ENCODE data around the gene COQ8A. TPM values are rescaled to one million over a fixed set of nuclear protein-coding genes. Genes with fewer than 3 reads are reported as not detected.
"Not testable (repeated sequence)": the region's sequence is repeated elsewhere in the genome, so short reads cannot be mapped to it uniquely, and the experiment has no call there.

The COQ8A gene
- total RNA-seq, 1 donor from 2014 or later: 438 TPM

DNA sequence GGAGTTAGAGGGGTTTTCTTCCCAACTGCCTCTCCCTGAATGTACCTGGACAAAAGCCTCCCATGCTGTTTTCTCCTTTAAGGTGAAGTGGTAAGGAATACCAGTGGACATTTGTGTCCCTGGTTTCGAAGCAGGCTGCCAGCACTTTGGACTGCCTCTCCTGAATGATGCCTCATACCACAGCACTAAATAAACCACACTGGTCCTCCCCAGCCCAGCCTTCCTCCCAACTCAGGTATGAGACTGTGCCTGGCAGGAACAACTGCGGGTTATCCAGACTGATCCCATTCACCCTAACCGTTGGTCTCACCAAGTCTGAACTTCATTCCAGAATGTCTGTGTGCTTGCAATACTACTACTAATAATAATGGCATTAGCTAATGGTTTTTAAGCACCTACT, 9.3 kb downstream of the COQ8A start:
- no peak for DNase-seq
- intact Hi-C loops (cut with micrococcal nuclease): no loop called here

GRCh38 chr1:226950316-226950715, 10.2 kb downstream of the COQ8A start:
- intact Hi-C loops (cut with micrococcal nuclease): no loop called here
- no peak for ATAC-seq
- DNase-seq: no peak

More for the DNA sequence above, 9.3 kb downstream of the COQ8A start:
- no peak for ATAC-seq

GRCh38 chr1:226950871-226951270, 10.8 kb downstream of the COQ8A start:
- ATAC-seq: peak; percentile 3
- DNase-seq: no peak
- intact Hi-C loops (cut with micrococcal nuclease): no loop called here

DNA sequence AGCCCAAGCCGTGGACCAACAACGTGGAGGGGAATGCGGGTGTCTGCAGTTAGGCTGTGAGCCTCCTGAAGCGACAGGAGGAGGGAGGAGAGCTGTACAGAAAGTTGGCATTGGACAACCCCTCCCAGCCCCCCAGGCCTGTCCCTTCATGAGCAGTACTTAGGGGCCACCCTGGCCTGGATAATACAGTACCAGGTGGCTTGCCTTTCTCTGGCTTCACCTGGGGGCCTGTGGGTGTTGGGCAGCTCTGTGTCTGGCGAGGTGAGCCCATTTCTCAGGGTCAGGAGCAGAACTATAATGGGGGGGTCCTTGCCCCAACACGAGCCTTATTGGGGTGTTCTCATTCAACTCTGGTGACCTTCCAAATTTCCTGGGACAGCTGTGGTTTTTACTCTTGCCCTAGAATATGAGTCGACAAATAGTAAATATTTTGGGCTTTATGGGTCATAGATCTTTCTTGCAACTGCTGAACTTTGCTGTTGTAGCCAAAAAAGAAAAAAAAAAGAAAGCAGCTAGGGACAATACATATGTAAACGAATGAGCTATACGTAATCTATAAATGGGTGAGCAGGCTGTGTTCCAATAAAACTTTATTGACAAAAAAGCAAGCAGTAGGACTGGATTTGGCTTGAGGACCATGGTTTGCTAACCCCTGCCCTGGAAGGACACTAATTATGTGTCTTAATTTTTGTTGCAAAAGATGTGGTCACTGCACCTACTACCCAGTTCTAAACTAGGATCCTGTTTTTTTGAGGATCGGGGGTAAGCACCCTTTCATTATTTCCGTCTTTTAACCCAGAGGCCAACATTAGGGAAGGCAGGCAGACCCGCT, 11.4 kb downstream of the COQ8A start:
- intact Hi-C loops (cut with micrococcal nuclease): no loop called here
- no peak for DNase-seq
- no peak for ATAC-seq

DNA sequence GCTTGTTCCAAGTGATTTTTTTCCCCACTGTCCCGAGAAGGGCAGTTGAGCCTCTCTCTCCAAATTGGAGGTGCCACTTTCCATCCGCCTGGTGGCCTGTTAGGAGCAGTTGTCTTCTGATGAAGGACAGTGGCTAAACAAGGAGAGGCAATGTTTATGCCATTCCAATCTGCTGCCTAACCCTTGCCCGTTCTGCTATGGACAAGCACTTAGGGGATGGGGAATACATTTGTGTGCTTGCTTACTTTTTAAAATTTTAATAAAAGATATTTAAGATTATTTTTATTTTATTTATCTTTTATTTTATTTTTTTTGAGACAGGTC, 12.0 kb downstream of the COQ8A start:
- ATAC-seq (peak; percentile 47), DNase-seq (no peak)
- intact Hi-C loops (cut with micrococcal nuclease): no loop called here

DNA sequence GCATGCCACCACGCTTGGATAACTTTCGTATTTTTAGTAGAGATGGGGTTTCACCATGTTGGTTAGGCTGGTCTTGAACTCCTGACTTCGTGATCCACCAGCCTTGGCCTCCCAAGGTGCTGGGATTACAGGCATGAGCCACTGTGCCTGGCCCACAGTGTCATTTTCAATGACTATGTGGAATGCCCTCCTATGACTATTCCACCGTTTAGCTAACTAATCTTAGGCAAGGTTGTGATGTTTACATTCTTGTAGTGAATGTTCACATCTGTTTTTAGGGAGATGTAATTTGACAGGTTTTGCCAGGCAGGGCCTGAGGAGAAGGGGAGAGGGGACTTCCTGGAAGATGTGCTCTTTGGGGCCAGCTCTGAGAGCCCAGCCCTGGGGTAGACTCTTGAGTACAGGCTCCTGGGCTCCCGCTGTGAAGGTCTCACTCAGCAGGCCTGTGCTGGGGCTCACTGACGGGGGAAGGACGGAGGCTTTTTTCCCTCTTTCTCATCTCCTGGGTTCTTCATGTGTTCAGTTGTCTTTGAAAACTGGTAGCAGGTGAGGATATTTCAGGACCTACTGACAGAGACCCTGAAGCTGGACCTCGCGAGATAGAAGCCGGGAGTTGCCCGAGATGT, 13.2 kb downstream of the COQ8A start:
- DNase-seq (no peak), ATAC-seq (no peak)
- intact Hi-C loops (cut with micrococcal nuclease): no loop called here

- ATAC-seq: no peak
- intact Hi-C loops (cut with micrococcal nuclease): no loop called here
- no peak for DNase-seq
Measured at GRCh38 chr1:226954337-226954736, 14.2 kb downstream of the COQ8A start.

DNA sequence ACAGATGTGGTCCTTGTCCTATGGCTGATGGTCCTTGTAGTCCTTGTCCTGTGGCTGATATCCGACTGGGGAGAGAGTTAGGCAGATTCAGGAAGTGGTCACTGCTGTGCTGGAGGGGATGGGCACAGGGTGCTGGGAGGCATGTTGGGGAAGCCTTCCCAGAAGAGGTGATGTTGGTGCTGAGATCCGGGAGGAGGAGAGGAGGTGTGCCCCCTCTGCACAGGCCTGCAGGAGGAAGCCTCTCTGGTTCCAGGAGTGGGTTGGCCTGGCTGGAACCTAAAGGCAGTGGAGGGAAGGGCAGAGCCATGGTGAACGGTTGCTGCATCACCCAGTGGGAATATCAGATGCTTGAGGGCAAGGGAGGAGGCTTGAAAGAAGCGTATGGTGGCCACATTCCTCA, 14.7 kb downstream of the COQ8A start:
- ATAC-seq: no peak
- intact Hi-C loops (cut with micrococcal nuclease): no loop called here
- DNase-seq: no peak

DNA sequence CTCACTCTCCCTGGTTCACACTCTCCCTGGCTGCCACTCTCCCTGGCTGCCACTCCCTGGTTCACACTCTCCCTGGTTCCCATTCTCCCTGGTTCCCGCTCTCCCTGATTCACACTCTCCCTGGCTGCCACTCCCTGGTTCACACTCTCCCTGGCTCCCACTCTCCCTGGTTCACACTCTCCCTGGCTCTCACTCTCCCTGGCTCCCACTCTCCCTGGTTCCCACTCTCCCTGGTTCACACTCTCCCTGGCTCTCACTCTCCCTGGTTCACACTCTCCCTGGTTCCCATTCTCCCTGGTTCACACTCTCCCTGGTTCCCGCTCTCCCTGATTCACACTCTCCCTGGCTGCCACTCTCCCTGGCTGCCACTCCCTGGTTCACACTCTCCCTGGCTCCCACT, 15.8 kb downstream of the COQ8A start:
- DNase-seq; intact Hi-C loops (cut with micrococcal nuclease); ATAC-seq: not testable (repeated sequence)

DNA sequence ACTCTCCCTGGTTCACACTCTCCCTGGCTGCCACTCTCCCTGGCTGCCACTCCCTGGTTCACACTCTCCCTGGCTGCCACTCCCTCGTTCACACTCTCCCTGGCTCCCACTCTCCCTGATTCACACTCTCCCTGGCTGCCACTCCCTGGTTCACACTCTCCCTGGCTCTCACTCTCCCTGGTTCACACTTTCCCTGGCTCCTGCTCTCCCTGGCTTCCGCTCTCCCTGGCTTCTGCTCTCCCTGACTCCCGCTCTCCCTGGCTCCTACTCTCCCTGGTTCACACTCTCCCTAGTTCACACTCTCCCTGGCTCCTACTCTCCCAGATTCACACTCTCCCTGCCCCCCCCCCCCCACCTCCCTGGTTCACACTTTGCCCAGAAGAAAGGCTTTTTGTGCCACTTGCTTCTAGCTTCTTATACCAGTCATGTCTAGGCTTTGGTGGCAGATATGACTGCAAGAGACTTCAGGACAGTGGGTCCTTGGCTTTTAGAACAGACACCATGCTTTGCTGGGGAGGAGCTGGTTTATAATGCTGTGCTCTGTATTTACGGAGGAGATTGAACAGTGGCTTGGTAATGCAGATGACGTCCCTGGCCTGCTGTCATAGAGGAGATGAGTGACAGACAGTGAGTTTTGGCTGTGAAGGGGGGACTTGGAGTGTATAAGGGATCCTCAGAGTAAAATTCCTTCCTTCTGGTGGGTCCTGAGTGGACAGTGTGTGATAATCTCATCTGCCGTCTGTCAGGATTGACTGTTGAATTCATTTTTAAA, 17.0 kb downstream of the COQ8A start:
- ATAC-seq (peak; percentile 13), DNase-seq (no peak)
- intact Hi-C loops (cut with micrococcal nuclease): no loop called here

- intact Hi-C loops (cut with micrococcal nuclease): no loop called here
- no peak for DNase-seq
- peak; percentile 60 for ATAC-seq
Measured at GRCh38 chr1:226957714-226958113, 17.6 kb downstream of the COQ8A start.

DNA sequence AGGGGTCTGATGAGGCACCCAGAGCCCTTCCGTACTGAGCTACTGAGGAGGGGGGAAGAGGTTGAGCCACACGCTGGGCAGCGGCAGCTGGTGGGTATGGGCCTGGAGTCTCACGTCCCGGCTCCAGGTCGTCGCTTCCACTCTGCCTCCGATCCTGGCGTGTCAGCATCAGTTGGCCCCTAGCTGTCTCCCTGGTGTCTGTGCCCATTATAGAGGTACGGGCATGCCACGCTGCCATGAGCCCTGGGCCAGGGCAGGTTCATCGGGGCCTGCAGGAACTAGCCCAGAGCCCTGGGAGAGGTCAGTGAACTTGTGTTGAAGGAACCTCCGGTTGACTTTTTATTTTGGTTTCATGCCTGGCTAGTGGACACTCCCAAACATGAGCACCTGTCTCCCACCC, 18.2 kb downstream of the COQ8A start:
- DNase-seq (no peak), ATAC-seq (no peak)

DNA sequence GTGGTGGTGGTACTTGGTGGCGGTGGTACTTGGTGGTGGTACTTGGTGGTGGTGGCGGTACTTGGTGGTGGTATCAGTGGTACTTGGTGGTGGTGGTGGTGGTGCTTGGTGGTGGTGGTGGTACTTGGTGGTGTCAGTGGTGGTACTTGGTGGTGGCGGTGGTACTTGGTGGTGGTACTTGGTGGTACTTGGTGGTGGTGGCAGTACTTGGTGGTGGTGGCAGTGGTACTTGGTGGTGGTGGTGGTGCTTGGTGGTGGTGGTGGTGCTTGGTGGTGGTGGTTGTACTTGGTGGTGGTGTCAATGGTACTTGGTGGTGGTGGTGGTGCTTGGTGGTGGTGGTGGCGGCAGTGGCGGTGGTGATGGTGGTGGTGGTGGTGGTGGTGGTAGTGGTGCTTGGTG, 20.2 kb downstream of the COQ8A start:
- DNase-seq (no peak), ATAC-seq (no peak)
- intact Hi-C loops (cut with micrococcal nuclease): no loop called here

More for the DNA sequence above, 18.2 kb downstream of the COQ8A start:
- intact Hi-C loops (cut with micrococcal nuclease): no loop called here

GRCh38 chr1:226960944-226961765, 21.1 kb downstream of the COQ8A start:
- ATAC-seq (no peak), DNase-seq (no peak)
- intact Hi-C loops (cut with micrococcal nuclease): no loop called here

DNA sequence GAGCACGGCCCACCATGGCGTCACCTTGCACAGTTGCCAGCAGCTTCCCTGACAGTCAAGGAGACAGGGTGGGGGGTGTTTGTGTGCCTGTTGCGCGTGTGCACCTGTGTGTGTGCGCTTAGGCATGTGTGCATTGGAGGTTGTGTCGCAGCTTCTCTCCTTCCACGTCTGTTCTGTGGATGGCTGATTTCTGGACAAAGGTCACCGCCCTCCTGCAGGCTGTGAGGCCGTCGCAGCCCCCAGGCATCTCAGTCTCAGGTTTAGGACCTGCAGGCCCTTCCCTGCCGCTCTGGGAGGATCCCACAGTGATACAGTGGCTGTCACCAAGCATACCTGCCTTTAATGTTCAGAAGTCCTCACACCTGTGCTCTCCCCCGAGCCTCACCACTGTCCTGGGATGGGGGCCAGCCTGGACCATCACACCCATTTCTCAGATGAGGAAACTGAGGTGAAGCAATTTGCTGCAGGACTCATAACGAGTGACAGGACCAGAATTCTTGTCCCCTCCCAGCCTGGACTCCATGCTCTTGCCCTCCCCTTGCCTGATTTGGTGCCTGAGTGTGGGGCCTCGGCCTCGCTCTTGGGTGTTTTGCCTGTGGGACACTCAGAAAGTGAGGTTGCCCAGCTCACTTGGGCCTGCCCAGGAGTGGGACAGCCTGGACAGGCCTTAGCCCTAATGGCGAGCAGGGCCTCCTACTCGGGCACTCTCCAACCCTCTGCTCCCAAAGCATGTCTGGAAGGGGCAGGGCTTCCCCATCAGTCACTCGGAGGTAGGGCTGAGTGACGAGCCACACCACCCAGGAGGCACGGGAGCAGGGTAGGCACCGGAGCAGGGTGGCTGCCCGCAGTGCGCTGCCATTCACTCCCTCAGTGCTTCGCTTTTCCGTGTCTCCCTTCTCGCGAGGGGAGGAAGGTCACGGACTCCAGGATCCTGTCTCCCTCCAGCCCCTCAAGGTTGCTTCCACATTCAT, 22.6 kb downstream of the COQ8A start:
- no peak for DNase-seq

GRCh38 chr1:226964068-226964425, 24.0 kb downstream of the COQ8A start:
- DNase-seq (no peak), ATAC-seq (peak; percentile 75)
- intact Hi-C loops (cut with micrococcal nuclease): no loop called here

More for the DNA sequence above, 22.6 kb downstream of the COQ8A start:
- intact Hi-C loops (cut with micrococcal nuclease): no loop called here
- no peak for ATAC-seq

DNA sequence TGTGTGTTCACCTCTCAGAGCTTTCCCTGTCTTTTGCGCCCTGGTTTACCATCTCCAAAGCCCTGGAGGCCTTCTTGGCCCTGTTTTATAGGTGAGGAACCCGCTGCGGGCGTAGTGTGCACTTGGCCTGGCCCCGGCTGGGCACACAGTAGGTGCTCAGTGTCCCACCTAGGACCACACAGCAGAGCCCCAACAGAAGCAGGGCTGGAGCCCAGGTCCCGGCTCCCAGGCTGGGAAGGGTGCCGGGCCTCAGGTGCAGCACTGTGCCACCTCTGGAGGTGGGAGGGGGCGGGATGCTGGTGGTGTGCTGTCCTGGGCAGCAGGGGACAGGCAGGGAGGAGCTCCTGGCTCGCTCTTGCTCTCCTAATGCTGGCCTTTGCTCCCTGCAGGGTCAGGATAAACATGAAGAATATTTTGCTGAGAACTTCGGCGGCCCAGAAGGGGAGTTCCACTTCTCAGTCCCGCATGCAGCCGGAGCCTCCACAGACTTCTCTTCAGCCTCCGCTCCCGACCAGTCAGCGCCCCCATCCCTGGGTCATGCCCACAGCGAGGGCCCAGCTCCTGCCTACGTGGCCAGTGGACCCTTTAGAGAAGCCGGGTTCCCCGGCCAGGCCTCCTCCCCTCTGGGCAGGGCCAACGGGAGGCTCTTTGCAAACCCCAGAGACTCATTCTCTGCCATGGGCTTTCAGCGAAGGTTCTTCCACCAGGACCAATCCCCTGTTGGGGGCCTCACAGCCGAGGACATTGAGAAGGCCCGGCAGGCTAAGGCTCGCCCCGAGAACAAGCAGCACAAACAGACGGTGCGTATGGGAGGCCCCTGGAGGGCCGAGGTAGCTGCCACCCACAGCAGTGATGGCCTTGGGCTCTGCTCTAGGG, 24.8 kb downstream of the COQ8A start:
- DNase-seq (no peak), ATAC-seq (peak; percentile 1)
- intact Hi-C loops (cut with micrococcal nuclease): no loop called here
